GM10248 (cell line): ENCODE data around the gene NEK8.

Source experiments
- CTCF ChIA-PET: fragments of 300-600 bp; sonication (Branson Sonifier 250); formaldehyde crosslinking; extraction: SDS; loops from one replicate; lab custom pipeline; 2021; ENCODE audit warnings: antibody characterized with exemption; lab: Yijun Ruan, JAX
- POLR2A ChIA-PET: fragments of 350-650 bp; sonication (Branson Sonifier 250); formaldehyde crosslinking; extraction: SDS; loops from one replicate; lab custom pipeline; 2020; ENCODE audit warnings: antibody characterized with exemption; lab: Yijun Ruan, JAX
- DNase-seq: peaks from one replicate; pipeline ENCODE4 v3.0.0; 2012; ENCODE audit errors: extremely low spot score
- TF ChIP-seq, protein P1 (sequence below): IDR thresholded peaks from 2 replicates; pipeline ENCODE4 v1.5.1; 2012; ENCODE audit warnings: mild to moderate bottlenecking, low read depth; ENCODE audit errors: extremely low read depth, missing control alignments, control extremely low read depth

The NEK8 gene

DNA sequence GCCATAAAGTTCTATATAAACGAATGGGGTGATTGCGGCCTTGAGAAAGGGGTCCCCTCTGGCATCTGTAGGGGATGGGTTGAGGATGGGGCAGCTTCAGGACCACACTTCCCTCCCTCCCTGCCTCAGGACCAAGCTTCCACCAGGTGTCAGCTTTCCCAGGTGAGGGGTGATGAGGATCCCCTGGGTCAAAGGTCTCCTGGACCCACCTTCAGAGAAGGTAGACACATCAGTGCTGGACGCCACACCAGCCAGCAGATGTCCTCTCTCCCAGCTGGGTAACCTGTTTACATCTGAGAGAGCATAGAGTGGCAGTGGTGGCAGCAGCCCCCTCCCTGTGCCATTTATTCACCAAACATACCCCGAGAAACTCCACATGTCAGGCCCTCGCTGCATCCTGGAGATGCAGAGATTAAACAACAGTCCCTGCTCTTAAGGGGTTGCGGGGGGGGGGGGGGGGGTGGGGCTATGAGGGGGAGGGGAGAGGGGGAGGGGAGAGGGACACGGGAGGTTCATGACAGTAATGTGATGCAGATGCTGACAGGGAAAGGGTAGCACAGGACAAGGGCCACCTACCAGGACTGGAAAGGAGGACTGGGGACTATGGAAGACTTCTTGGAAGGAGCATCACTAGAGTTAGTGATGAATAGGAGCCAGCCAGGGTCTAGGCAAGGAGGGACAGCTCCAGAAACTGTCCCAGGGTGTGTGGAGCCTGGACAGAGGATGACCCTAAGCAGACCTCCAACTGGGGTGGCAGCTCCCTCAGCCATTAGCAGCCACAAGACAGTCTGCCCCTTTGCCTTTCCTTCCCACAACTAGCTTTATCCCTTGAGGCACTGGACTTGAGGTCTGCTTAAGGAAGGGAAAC is 21.9 kb upstream of the NEK8 start:
- TF ChIP-seq, protein P1, sequence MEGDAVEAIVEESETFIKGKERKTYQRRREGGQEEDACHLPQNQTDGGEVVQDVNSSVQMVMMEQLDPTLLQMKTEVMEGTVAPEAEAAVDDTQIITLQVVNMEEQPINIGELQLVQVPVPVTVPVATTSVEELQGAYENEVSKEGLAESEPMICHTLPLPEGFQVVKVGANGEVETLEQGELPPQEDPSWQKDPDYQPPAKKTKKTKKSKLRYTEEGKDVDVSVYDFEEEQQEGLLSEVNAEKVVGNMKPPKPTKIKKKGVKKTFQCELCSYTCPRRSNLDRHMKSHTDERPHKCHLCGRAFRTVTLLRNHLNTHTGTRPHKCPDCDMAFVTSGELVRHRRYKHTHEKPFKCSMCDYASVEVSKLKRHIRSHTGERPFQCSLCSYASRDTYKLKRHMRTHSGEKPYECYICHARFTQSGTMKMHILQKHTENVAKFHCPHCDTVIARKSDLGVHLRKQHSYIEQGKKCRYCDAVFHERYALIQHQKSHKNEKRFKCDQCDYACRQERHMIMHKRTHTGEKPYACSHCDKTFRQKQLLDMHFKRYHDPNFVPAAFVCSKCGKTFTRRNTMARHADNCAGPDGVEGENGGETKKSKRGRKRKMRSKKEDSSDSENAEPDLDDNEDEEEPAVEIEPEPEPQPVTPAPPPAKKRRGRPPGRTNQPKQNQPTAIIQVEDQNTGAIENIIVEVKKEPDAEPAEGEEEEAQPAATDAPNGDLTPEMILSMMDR = no peak
- no peak for DNase-seq
- ChIA-PET CTCF (interaction anchor here (1.2 kb wide), 1 partner anchor 57 kb away, joined by 4 read pairs; no protein-coding TSS in a partner anchor), POLR2A (interaction anchor here (1.5 kb wide), 1 partner anchor 13 kb away, joined by 5 read pairs; the partner anchor contains the start of gene RPL23A)

DNA sequence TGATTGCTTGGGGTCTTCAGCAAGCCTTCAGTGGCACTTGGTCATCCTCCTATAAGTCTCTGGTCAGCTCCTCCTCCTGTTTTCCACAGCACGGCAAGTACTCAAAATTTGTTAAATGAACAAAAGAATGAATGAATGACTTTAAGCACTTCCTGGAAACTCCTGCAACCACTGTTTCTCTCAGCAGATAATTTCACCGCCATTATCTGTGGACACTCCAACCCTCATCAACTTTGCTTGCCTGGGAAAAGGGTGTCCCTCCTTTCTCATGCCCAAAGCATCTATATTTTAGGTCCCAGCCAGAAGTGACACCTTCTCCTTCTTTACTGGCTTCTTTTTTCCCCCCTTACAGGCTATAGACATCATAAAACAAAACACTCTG is 21.3 kb upstream of the NEK8 start:
- CTCF ChIA-PET = interaction anchor here (1.2 kb wide), 1 partner anchor 56 kb away, joined by 4 read pairs; no protein-coding TSS in a partner anchor
- no peak for DNase-seq
- TF ChIP-seq, protein P1 = no peak
- POLR2A ChIA-PET = interaction anchor here (1.5 kb wide), 1 partner anchor 12 kb away, joined by 5 read pairs; the partner anchor contains the start of gene RPL23A

DNA sequence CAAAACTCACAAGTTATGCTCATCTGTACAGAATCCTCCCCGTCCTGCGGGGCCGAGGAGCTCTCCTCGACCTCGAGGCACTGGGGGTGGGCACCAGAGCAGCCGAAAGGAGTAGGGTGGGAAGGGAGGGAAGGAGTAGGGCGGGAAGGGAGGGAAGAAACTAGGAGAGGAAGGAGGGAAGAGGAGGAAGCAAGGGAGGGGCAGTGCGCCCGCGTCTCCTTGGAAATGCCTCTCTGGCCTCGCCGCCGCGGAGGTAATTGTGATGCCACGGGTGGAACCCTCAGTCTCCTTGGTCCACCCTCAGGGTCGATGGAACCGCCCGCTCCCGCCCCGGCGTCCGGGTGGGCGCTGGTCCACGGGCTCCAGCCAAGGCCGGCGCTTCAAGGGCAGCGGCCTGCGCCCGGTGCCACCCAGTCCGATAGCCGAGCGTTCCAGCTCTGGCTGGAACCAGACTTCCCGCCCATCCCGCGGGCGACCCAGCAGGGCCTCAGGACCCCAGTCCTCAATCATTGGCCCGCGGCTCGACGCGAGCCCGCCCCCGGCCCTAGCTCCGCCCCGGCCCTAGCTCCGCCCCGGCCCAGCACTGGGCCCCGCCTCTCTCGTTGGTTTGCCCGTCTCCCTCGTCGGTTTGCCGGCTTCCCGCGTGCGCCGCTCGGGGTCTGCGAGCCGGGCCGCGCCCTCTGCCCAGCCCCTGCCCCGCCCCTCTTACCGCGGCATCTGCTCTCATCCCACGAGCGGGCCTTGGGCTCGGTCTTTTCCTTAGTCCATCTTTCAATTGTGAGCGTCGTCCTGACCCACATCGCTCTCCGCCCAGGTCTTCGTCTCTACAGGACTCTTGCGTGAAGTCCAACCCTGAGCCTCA is 17.5 kb upstream of the NEK8 start:
- POLR2A ChIA-PET = interaction anchor here (0.5 to 1.8 kb wide), 11 partner anchors 9 to 466 kb away, joined by 3 to 21 read pairs (median 4); partner anchors contain the start of genes RPL23A and TLCD1
- DNase-seq = peak; percentile 95
- CTCF ChIA-PET = interaction anchor here (1.0 to 4.0 kb wide), 11 partner anchors 10 to 406 kb away, joined by 3 to 25 read pairs (median 5); partner anchors contain the start of genes RPL23A and TLCD1
- TF ChIP-seq, protein P1 = no peak

DNA sequence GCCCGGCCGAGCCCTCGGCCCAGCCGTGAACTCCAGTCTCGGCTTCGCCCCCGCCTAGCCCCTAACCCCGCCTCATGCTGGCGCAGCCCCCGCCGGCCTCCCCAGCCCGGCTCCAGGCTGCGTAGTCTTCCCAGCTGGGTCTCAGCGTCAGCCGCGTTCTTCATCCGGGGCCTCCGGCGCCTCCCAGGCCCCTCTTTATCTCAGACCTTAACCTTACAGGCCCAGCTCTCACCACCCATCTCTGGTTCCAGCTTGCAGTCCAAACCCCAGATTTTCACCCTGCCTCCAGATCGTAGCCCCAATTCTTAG is 16.9 kb upstream of the NEK8 start, which contains the start of gene PROCA1:
Gene PROCA1, minus strand, starts transcription at position 166 of the 309 bp plus-strand sequence. CDS start 228 bp downstream, outside the sequence.
- TF ChIP-seq, protein P1 = no peak
- peak; percentile 45 for DNase-seq
- ChIA-PET POLR2A (interaction anchor here (0.6 to 1.8 kb wide), 6 partner anchors 8 to 379 kb away, joined by 3 to 21 read pairs (median 4); partner anchors contain the start of gene RPL23A), CTCF (interaction anchor here (1.0 to 4.0 kb wide), 11 partner anchors 9 to 405 kb away, joined by 3 to 25 read pairs (median 4); partner anchors contain the start of genes RPL23A and TLCD1)

DNA sequence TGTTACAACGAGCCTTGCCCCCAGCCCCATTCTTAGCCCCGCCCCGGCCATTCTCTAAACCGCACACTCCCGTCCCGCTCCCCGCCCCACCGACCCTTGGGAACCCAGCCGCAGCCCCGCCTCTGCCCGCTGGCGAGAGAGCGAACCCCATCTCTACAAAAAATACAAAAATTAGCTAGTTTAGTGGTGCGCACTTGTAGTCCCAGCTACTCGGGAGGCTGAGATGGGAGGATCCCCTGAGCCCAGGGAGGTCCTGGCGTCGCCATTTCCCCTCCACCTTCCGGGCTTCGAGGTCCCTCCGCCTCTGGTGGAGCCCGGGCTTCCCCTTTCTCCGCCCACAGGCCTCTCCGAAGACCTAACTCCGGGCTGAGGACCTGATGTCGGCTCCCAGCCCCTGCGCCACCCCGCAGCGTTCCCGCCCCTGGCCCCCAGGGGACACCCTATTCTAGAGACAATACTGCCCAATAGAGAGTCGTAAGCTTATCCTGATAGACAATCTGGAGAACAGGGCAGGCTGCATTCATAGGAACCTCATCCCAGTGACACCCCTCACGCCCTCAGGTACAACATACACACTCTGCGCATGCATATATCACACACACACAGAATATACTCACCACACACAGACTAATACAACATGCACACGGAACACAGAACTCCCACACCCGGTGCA is 16.4 kb upstream of the NEK8 start:
- ChIA-PET CTCF (interaction anchor here (1.0 to 4.0 kb wide), 10 partner anchors 9 to 404 kb away, joined by 3 to 25 read pairs (median 4); partner anchors contain the start of genes RPL23A and TLCD1), POLR2A (interaction anchor here (0.5 to 1.6 kb wide), 3 partner anchors 13 to 580 kb away, joined by 4 to 9 read pairs (median 6); no protein-coding TSS in a partner anchor)
- TF ChIP-seq, protein P1 = peak; percentile 12
- DNase-seq = peak; percentile 83
